ENCODE data around the gene PGM3. TPM values are rescaled to one million over a fixed set of nuclear protein-coding genes. Genes with fewer than 3 reads are reported as not detected.

Gene PGM3
- total and polyA plus RNA-seq, 12 donors: 5.3 to 23.4 (median 16.1) TPM

GRCh38 chr6:83183082-83183828 is 9.8 kb downstream of the PGM3 start:
- DNase-seq (no peak), ATAC-seq (peak in 7 of 8 donors; percentile 45 to 94 (median 75))
- TF ChIP-seq, protein P1, sequence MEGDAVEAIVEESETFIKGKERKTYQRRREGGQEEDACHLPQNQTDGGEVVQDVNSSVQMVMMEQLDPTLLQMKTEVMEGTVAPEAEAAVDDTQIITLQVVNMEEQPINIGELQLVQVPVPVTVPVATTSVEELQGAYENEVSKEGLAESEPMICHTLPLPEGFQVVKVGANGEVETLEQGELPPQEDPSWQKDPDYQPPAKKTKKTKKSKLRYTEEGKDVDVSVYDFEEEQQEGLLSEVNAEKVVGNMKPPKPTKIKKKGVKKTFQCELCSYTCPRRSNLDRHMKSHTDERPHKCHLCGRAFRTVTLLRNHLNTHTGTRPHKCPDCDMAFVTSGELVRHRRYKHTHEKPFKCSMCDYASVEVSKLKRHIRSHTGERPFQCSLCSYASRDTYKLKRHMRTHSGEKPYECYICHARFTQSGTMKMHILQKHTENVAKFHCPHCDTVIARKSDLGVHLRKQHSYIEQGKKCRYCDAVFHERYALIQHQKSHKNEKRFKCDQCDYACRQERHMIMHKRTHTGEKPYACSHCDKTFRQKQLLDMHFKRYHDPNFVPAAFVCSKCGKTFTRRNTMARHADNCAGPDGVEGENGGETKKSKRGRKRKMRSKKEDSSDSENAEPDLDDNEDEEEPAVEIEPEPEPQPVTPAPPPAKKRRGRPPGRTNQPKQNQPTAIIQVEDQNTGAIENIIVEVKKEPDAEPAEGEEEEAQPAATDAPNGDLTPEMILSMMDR (IDR thresholded peaks at IDR 0.05): no peak
- no peak overlapping the region for H3K4me3 ChIP-seq
- WGBS, 2 donors: 59 to 65% methylated on average over 9 of the region's 9 CpGs
- no peaks in the 10 kb centered on the region for H3K9me3 ChIP-seq
- H3K4me1 ChIP-seq: peaks cover 0 to 21% (median 6%) of the 10 kb centered on the region in 9 donors
- peak overlapping the region in 6 of 10 donors; percentile 15 to 51 (median 33) for H3K27ac ChIP-seq
- intact Hi-C loops (cut with DNase I): no loop called here
- H3K27me3 ChIP-seq: no peaks in the 10 kb centered on the region
- peaks cover 0 to 97% (median 46%) of the 10 kb centered on the region in 9 donors for H3K36me3 ChIP-seq

- H3K27me3 ChIP-seq: no peaks in the 10 kb centered on the region
- intact Hi-C loops (cut with DNase I): no loop called here
- TF ChIP-seq, protein P1 (IDR thresholded peaks at IDR 0.05): no peak
- no peaks in the 10 kb centered on the region for H3K9me3 ChIP-seq
- ATAC-seq: no peak
- no peak overlapping the region for H3K4me3 ChIP-seq
- no peak for DNase-seq
- 91 to 96% methylated on average over 1 of the region's 1 CpG for WGBS, 2 donors
- H3K36me3 ChIP-seq: peaks cover 0 to 97% (median 37%) of the 10 kb centered on the region in 9 donors
- peaks cover 0 to 21% (median 6%) of the 10 kb centered on the region in 9 donors for H3K4me1 ChIP-seq
- peak overlapping the region in 4 of 10 donors; percentile 9 to 51 (median 25) for H3K27ac ChIP-seq
Measured at GRCh38 chr6:83182114-83182513, 11.0 kb downstream of the PGM3 start.

GRCh38 chr6:83180426-83180950 is 12.6 kb downstream of the PGM3 start:
- DNase-seq (no peak), ATAC-seq (no peak)
- H3K9me3 ChIP-seq: no peaks in the 10 kb centered on the region
- intact Hi-C loops (cut with DNase I): no loop called here
- no peak overlapping the region for H3K4me3 ChIP-seq
- no peaks in the 10 kb centered on the region for H3K27me3 ChIP-seq
- H3K27ac ChIP-seq: no peak overlapping the region
- TF ChIP-seq, protein P1 (IDR thresholded peaks at IDR 0.05): no peak
- H3K4me1 ChIP-seq: peaks cover 0 to 21% (median 6%) of the 10 kb centered on the region in 9 donors
- H3K36me3 ChIP-seq: peaks cover 0 to 97% (median 29%) of the 10 kb centered on the region in 9 donors

DNA sequence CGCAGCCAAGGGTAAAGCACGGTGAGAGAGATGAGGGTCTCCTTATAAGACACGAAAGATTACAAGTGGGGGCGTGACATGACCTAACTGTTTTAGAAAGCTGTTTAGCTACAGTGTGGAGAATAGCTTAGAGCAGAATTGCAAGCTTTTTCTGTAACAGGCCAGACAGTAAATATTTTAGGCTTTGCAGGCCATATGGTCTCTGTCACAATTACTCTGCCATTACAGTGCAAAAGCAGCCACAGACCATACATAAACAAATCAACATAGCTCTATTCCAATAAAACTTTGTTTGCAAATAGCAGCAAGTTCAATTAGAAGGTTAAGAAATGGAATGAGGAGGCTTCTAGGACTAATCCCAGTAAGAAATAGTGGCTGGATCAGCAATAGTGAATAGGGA is 16.8 kb downstream of the PGM3 start:
- no peak for ATAC-seq
- TF ChIP-seq, protein P1 (IDR thresholded peaks at IDR 0.05): no peak
- Histone ChIP-seq H3K36me3 (peaks cover 0 to 100% (median 41%) of the 10 kb centered on the region in 9 donors), H3K27ac (no peak overlapping the region), H3K4me1 (peaks cover 0 to 7% (median 0%) of the 10 kb centered on the region in 9 donors), H3K27me3 (no peaks in the 10 kb centered on the region), H3K9me3 (no peaks in the 10 kb centered on the region), H3K4me3 (no peak overlapping the region)
- intact Hi-C loops (cut with DNase I): loop anchor here in 1 of 10 donors (10.0 kb wide), 1 partner anchor 51 kb away; no protein-coding TSS in a partner anchor
- DNase-seq: no peak
- 87 to 93% methylated on average over 4 of the region's 4 CpGs for WGBS, 2 donors

All from heart right ventricle (tissue), 16 donors.